SK-N-SH treated with all-trans-retinoic acid at 6 μM for 48 hours (cell line): ENCODE results near the gene EIF4G1.

ENCODE experiments used
- ATAC-seq: fragments of 200-7000 bp; cut with Tn5 transposase; 3 replicates; pipeline ENCODE4 v1.9.1; 2020; ENCODE audit warnings: mild to moderate bottlenecking, moderate library complexity
- ARNTL ChIP-seq: fragments of 450-650 bp; formaldehyde crosslinking; IDR thresholded peaks from 2 replicates; pipeline ENCODE4 v1.5.0; 2020; ENCODE audit warnings: low read depth, mild to moderate bottlenecking, moderate library complexity, borderline replicate concordance
- BACH2 ChIP-seq: fragments of 250-450 bp; sonication (Bioruptor Pico); IDR thresholded peaks from 2 replicates; pipeline ENCODE4 v1.9.0; 2021; ENCODE audit warnings: mild to moderate bottlenecking, borderline replicate concordance
- CSDC2 ChIP-seq: fragments of 250-450 bp; sonication (Bioruptor Pico); IDR thresholded peaks from 2 replicates; pipeline ENCODE4 v1.5.0; 2020; ENCODE audit warnings: mild to moderate bottlenecking, moderate library complexity
- ESRRG ChIP-seq: fragments of 250-450 bp; sonication (Bioruptor Pico); IDR thresholded peaks from 2 replicates; pipeline ENCODE4 v1.6.1; 2021; ENCODE audit warnings: mild to moderate bottlenecking
- GLIS3 ChIP-seq: fragments of 250-450 bp; sonication (Bioruptor Pico); IDR thresholded peaks from 2 replicates; pipeline ENCODE4 v1.5.0; 2020; ENCODE audit warnings: mild to moderate bottlenecking, moderate library complexity
- ISL1 ChIP-seq: fragments of 250-450 bp; sonication (Bioruptor Pico); IDR thresholded peaks from 2 replicates; pipeline ENCODE4 v2.1.2; 2022; ENCODE audit warnings: mild to moderate bottlenecking, moderate library complexity
- OSR1 ChIP-seq: fragments of 250-450 bp; sonication (Bioruptor Pico); IDR thresholded peaks from 2 replicates; pipeline ENCODE4 v1.8.0; 2022; ENCODE audit warnings: moderate library complexity, mild to moderate bottlenecking, inconsistent platforms
- PPARA ChIP-seq: fragments of 250-450 bp; sonication (Bioruptor Pico); IDR thresholded peaks from 2 replicates; pipeline ENCODE4 v1.5.0; 2020; ENCODE audit warnings: mild to moderate bottlenecking, borderline replicate concordance
- RARB ChIP-seq: fragments of 250-450 bp; sonication (Bioruptor Pico); IDR thresholded peaks from 2 replicates; pipeline ENCODE4 v1.8.0; 2021; ENCODE audit warnings: mild to moderate bottlenecking, moderate library complexity
- SNAI2 ChIP-seq: fragments of 250-450 bp; sonication (Bioruptor Pico); IDR thresholded peaks from 2 replicates; pipeline ENCODE4 v1.5.0; 2020; ENCODE audit warnings: mild to moderate bottlenecking, moderate library complexity
- TCF4 ChIP-seq: fragments of 250-450 bp; sonication (Bioruptor Pico); IDR thresholded peaks from 2 replicates; pipeline ENCODE4 v1.8.0; 2021; ENCODE audit warnings: mild to moderate bottlenecking, moderate library complexity, borderline replicate concordance
- TOX ChIP-seq: fragments of 250-450 bp; sonication (Bioruptor Pico); IDR thresholded peaks from 2 replicates; pipeline ENCODE4 v1.8.0; 2021; ENCODE audit warnings: mild to moderate bottlenecking, moderate library complexity, borderline replicate concordance
- ZC3H10 ChIP-seq: fragments of 250-450 bp; sonication (Bioruptor Pico); IDR thresholded peaks from 2 replicates; pipeline ENCODE4 v1.5.1; 2021; ENCODE audit warnings: mild to moderate bottlenecking, moderate library complexity
- ZFP3 ChIP-seq: fragments of 250-450 bp; sonication (Bioruptor Pico); IDR thresholded peaks from 2 replicates; pipeline ENCODE4 v1.5.0; 2020; ENCODE audit warnings: mild to moderate bottlenecking, moderate library complexity
- ZFP30 ChIP-seq: fragments of 450-650 bp; formaldehyde crosslinking; IDR thresholded peaks from 2 replicates; pipeline ENCODE4 v1.5.0; 2022; ENCODE audit warnings: mild to moderate bottlenecking, moderate library complexity
- ZNF565 ChIP-seq: fragments of 450-650 bp; formaldehyde crosslinking; conservative IDR thresholded peaks from 2 replicates; pipeline ENCODE4 v1.5.0; 2020; ENCODE audit warnings: low read depth, mild to moderate bottlenecking, moderate library complexity
- ZNF70 ChIP-seq: fragments of 450-650 bp; formaldehyde crosslinking; IDR thresholded peaks from 2 replicates; pipeline ENCODE4 v1.5.0; 2020; ENCODE audit warnings: mild to moderate bottlenecking, moderate library complexity
- TF ChIP-seq, protein P1 (sequence below): fragments of 250-450 bp; sonication (Bioruptor Pico); IDR thresholded peaks from 2 replicates; pipeline ENCODE4 v1.5.1; 2020; ENCODE audit warnings: low read depth, mild to moderate bottlenecking, moderate library complexity
- TF ChIP-seq, protein P2 (sequence below): fragments of 250-450 bp; sonication (Bioruptor Pico); IDR thresholded peaks from 2 replicates; pipeline ENCODE4 v1.5.1; 2021; ENCODE audit warnings: mild to moderate bottlenecking, moderate library complexity
- TF ChIP-seq, protein P3 (sequence below): fragments of 250-450 bp; sonication (Bioruptor Pico); IDR thresholded peaks from 2 replicates; pipeline ENCODE4 v1.5.0; 2020; ENCODE audit warnings: mild to moderate bottlenecking, moderate library complexity
- TF ChIP-seq, protein P4 (sequence below): fragments of 250-450 bp; sonication (Bioruptor Pico); IDR thresholded peaks from 2 replicates; pipeline ENCODE4 v1.8.0; 2021; ENCODE audit warnings: low read depth, mild to moderate bottlenecking, moderate library complexity, borderline replicate concordance

Gene EIF4G1

DNA sequence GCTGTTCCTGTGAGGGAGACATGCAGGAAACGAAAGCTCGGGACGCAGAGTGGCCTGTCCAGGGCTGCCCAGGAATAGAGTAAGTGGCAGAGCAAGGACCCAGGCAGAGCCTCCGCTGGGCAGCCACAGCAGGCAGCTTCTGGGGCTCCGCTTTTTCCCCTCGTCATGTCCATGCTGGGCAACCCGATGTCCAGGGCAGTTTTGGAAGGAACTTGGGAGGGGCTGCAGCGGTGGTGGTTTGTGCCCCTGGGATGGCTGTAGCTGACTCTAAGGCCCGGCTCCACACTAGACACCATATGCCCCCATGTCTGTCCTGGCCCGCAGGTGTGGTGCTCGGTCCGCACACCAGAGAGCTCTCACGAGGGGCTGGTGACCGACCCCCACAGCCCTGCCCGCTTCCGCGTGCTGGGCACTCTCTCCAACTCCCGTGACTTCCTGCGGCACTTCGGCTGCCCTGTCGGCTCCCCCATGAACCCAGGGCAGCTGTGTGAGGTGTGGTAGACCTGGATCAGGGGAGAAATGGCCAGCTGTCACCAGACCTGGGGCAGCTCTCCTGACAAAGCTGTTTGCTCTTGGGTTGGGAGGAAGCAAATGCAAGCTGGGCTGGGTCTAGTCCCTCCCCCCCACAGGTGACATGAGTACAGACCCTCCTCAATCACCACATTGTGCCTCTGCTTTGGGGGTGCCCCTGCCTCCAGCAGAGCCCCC lies 22.5 kb upstream of the EIF4G1 start:
- TF ChIP-seq OSR1 (no peak), SNAI2 (CRISPR knock-in tag) (no peak), TCF4 (CRISPR knock-in tag) (no peak), CSDC2 (CRISPR knock-in tag) (no peak), GLIS3 (CRISPR knock-in tag) (no peak), ESRRG (CRISPR knock-in tag) (no peak), PPARA (CRISPR knock-in tag) (no peak), ZFP30 (CRISPR knock-in tag) (no peak), ZC3H10 (CRISPR knock-in tag) (no peak), ZNF70 (CRISPR knock-in tag) (no peak), ISL1 (CRISPR knock-in tag) (no peak), RARB (CRISPR knock-in tag) (no peak), TOX (CRISPR knock-in tag) (no peak), ZFP3 (CRISPR knock-in tag) (no peak), BACH2 (CRISPR knock-in tag) (no peak), ARNTL (CRISPR knock-in tag) (no peak), ZNF565 (CRISPR knock-in tag) (no peak)
- TF ChIP-seq, protein P1, sequence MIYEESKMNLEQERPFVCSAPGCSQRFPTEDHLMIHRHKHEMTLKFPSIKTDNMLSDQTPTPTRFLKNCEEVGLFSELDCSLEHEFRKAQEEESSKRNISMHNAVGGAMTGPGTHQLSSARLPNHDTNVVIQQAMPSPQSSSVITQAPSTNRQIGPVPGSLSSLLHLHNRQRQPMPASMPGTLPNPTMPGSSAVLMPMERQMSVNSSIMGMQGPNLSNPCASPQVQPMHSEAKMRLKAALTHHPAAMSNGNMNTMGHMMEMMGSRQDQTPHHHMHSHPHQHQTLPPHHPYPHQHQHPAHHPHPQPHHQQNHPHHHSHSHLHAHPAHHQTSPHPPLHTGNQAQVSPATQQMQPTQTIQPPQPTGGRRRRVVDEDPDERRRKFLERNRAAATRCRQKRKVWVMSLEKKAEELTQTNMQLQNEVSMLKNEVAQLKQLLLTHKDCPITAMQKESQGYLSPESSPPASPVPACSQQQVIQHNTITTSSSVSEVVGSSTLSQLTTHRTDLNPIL (CRISPR knock-in tag): no peak
- TF ChIP-seq, protein P2, sequence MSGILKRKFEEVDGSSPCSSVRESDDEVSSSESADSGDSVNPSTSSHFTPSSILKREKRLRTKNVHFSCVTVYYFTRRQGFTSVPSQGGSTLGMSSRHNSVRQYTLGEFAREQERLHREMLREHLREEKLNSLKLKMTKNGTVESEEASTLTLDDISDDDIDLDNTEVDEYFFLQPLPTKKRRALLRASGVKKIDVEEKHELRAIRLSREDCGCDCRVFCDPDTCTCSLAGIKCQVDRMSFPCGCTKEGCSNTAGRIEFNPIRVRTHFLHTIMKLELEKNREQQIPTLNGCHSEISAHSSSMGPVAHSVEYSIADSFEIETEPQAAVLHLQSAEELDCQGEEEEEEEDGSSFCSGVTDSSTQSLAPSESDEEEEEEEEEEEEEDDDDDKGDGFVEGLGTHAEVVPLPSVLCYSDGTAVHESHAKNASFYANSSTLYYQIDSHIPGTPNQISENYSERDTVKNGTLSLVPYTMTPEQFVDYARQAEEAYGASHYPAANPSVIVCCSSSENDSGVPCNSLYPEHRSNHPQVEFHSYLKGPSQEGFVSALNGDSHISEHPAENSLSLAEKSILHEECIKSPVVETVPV: no peak
- TF ChIP-seq, protein P3, sequence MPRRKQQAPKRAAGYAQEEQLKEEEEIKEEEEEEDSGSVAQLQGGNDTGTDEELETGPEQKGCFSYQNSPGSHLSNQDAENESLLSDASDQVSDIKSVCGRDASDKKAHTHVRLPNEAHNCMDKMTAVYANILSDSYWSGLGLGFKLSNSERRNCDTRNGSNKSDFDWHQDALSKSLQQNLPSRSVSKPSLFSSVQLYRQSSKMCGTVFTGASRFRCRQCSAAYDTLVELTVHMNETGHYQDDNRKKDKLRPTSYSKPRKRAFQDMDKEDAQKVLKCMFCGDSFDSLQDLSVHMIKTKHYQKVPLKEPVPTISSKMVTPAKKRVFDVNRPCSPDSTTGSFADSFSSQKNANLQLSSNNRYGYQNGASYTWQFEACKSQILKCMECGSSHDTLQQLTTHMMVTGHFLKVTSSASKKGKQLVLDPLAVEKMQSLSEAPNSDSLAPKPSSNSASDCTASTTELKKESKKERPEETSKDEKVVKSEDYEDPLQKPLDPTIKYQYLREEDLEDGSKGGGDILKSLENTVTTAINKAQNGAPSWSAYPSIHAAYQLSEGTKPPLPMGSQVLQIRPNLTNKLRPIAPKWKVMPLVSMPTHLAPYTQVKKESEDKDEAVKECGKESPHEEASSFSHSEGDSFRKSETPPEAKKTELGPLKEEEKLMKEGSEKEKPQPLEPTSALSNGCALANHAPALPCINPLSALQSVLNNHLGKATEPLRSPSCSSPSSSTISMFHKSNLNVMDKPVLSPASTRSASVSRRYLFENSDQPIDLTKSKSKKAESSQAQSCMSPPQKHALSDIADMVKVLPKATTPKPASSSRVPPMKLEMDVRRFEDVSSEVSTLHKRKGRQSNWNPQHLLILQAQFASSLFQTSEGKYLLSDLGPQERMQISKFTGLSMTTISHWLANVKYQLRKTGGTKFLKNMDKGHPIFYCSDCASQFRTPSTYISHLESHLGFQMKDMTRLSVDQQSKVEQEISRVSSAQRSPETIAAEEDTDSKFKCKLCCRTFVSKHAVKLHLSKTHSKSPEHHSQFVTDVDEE (CRISPR knock-in tag): no peak

DNA sequence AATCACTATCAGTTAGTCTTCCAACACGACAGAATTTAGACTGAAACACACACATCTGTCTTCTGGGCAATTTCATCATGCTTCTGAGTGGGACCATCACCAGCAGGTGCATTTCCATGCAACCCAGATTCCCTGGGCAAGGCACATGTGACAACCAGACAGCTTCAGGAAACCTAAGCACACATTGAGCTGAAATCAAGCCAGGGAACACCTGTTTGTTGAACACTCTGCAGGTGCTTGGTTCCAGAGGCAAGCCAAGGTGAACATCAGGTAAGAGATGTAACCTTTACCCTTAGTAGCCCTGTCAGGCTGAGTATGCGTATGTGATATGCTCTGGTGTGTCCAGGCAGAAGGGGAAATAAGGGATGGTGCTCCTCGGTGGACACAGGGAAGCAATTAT lies 18.6 kb upstream of the EIF4G1 start:
- TF ChIP-seq RARB (CRISPR knock-in tag) (no peak), SNAI2 (CRISPR knock-in tag) (no peak), ZFP3 (CRISPR knock-in tag) (no peak), PPARA (CRISPR knock-in tag) (no peak)
- no peak for ATAC-seq

More for the DNA sequence above, 22.5 kb upstream of the EIF4G1 start:
- no peak for ATAC-seq

DNA sequence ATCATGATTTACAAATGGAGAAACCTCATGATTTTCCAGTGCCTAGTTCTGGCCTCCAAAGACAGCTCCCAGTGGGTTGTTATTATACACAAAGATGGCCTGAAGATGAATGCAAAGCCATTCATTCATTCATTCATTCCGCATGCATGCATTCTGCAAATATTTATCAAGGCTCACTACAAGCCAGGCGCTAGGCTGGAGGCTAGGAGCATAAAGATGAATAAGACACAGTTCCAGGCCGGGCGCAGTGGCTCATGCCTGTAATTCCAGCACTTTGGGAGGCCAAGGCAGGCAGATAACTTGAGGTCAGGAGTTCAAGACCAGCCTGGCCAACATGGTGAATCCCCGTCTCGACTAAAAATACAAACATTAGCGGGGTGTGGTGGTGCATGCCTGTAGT lies 17.8 kb upstream of the EIF4G1 start:
- ATAC-seq: no peak
- no peak for TF ChIP-seq OSR1
- TF ChIP-seq, protein P3 (CRISPR knock-in tag): no peak
- no peak for TF ChIP-seq ISL1 (CRISPR knock-in tag)
- TF ChIP-seq, protein P4, sequence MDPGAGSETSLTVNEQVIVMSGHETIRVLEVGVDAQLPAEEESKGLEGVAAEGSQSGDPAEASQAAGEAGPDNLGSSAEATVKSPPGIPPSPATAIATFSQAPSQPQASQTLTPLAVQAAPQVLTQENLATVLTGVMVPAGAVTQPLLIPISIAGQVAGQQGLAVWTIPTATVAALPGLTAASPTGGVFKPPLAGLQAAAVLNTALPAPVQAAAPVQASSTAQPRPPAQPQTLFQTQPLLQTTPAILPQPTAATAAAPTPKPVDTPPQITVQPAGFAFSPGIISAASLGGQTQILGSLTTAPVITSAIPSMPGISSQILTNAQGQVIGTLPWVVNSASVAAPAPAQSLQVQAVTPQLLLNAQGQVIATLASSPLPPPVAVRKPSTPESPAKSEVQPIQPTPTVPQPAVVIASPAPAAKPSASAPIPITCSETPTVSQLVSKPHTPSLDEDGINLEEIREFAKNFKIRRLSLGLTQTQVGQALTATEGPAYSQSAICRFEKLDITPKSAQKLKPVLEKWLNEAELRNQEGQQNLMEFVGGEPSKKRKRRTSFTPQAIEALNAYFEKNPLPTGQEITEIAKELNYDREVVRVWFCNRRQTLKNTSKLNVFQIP (CRISPR knock-in tag): no peak
- no peak for TF ChIP-seq RARB (CRISPR knock-in tag)
- no peak for TF ChIP-seq ZFP30 (CRISPR knock-in tag)
- TF ChIP-seq ZC3H10 (CRISPR knock-in tag): no peak
- TF ChIP-seq TCF4 (CRISPR knock-in tag): no peak
- TF ChIP-seq, protein P1 (CRISPR knock-in tag): no peak
- TF ChIP-seq, protein P2: no peak
